Stimulated activated CD4-positive, alpha-beta T cell treated with anti-CD3 and anti-CD28 coated beads, Interleukin-12 subunit alpha, Interleukin-12 subunit beta, amount 100 ng/mL, for 24 hours (primary cell): ENCODE data around the gene HS6ST3.
"Not testable (repeated sequence)": the region's sequence is repeated elsewhere in the genome, so short reads cannot be mapped to it uniquely, and the experiment has no call there.

Experiments used
- DNase-seq, 2 experiments: peaks; one replicate each; pipeline ENCODE4 v3.0.0-alpha.2; 2020; ENCODE audit warnings: low read depth in 2 of 2

Gene HS6ST3

DNA sequence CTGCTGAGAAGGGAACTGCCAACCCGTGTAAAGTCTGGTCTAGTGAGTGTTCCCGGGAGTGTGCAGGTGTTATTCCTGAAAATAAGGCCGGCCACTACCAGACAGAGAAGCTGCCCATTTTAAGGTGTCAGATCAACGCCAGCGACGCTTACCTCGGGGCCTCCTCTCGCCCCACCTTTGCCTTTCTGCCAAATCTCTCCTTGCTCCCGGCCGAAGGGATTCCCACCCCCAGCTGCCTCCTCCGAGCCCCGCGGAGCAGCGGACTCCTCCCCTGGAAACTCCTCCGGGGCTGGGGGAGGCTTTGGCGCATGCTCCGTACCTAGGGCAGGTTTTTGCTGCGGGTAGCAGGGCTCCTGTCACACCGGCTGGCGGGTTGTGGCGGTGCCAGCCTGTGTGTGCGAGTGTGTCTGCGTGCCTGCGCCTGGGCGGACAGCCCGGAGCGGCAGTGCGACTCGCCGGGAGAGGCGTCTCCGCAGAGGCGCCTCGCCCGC is at the start of gene HS6ST3:
TSS of gene HS6ST3 (plus strand) at position 359 of the 491 bp plus-strand sequence.
- no peak for DNase-seq

DNA sequence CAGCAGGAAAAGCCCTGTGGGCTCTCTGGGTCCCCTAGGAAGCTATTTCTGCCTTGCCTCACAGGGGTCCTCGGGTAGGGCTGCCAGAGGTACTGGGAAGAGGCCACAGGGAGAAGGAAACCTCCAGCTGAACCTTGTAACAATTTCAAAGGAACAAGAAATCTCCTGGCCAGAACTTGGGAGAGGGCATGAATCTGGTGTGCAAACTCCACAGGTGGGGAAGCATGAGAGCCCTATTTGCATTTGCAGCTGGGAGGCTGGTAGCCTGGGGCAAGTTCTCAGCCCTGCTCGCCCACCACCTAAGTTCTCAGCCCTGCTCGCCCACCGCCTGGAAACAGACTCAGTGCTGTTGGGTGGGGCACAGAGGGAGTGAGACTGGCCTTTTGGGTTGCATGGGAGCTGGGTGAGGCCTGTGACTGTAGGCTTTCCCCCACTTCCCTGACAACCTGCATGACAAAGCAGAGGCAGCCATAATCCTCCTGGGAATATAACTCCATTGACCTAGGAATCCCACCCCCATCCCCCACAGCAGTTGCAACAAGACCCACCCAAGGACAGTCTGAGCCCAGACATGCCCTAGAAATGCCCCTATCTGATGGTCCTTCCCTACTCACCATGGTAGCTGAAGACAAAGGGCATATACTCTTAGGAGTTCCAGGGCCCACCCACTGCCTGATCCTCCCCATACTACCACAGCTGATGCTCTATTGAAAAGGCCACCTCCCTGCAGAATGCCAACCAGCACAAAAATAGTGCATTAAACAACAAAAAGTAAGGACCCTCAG is 48.4 kb upstream of the HS6ST3 start:
- no peak for DNase-seq

DNA sequence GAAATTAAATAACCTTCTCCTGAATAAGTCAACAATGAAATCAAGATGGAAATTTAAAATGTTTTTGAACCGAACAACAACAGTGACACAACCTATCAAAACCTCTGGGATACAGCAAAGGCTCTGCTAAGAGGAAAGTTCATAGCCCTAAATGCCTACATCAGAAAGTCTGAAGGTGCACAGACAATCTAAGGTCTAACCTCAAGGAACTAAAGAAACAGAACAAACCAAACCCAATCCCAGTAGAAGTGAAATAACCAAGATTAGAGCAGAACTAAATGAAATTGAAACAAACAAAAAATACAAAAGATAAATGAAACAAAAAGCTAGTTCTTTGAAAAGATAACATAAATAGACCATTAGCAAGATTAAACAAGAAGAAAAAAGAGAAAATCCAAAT is 45.7 kb upstream of the HS6ST3 start:
- no peak for DNase-seq

DNA sequence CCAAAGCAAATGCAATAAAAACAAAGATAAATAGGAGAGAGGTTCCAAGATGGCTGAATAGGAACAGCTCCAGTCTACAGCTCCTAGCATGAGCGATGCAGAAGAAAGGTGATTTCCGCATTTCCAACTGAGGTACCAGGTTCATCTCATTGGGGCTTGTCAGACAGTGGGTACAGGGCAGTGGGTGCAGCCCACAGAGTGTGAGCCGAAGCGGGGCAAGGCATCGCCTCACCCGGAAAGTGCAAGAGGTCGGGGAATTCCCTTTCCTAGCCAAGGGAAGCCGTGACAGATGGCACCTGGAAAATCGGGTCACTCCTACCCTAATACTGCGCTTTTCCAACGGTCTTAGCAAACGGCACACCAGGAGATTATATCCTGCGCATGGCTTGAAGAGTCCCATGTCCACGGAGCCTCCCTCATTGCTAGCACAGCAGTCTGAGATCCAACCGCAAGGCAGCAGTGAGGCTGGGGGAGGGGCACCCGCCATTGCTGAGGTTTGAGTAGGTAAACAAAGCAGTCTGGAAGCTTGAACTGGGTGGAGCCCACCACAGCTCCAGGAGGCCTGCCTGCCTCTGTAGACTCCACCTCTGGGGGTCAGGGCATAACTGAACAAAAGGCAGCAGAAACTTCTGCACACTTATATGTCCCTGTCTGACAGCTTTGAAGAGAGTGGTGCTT is 43.3 kb upstream of the HS6ST3 start:
- not testable (repeated sequence) for DNase-seq

DNA sequence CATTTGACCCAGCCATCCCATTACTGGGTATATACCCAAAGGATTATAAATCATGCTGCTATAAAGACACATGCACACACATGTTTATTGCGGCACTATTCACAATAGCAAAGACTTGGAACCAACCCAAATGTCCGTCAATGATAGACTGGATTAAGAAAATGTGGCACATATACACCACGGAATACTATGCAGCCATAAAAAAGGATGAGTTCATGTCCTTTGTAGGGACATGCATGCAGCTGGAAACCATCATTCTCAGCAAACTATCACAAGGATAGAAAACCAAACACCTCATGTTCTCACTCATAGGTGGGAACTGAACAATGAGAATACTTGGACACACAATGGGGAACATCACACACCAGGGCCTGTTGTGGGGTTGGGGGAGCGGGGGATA is 39.0 kb upstream of the HS6ST3 start:
- DNase-seq: not testable (repeated sequence)

DNA sequence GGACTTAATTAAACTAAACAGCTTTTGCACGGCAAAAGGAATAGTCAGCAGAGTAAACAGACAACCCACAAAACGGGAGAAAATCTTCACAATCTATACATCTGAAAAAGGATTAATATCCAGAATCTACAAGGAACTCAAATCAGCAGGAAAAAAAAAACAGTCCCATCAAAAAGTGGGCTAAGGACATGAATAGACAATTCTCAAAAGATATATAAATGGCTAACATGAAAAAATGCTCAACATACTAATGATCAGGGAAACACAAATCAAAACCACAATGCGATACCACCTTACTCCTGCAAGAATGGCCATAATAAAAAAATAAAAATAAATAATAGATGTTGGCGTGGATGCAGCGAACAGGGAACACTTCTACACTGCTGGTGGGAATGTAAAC is 38.4 kb upstream of the HS6ST3 start:
- not testable (repeated sequence) for DNase-seq

DNA sequence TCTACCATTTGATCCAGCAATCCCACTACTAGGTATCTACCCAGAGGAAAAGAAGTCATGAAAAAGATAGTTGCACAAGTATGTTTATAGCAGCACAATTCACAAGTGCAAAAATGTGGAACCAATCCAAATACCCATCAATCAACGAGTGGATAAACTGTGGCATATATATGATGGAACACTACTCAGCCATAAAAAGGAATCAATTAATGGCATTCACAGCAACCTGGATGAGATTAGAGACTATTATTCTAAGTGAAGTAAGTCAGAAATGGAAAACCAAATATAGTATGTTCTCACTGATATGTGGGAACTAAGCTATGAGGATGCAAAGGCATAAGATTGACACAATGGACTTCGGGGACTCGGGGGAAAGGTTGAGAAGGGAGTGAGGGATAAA is 38.0 kb upstream of the HS6ST3 start:
- DNase-seq: not testable (repeated sequence)

DNA sequence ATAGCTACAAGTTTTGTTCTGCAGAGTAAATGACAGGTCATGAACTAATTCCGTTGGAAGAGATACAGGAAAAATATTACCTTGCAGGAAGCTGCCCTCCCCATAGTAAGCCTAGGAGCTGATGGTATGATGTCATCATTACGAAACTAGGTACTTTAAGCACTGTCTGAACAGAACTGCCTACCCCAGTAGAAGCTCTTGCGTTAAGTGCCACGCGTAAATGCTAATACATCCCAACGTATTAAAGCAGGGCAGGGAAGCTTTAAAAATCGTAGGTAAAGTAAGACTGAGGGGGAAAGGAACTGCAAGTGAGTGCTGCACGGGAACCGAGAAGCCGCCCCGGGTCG is 37.3 kb upstream of the HS6ST3 start:
- DNase-seq: no peak

DNA sequence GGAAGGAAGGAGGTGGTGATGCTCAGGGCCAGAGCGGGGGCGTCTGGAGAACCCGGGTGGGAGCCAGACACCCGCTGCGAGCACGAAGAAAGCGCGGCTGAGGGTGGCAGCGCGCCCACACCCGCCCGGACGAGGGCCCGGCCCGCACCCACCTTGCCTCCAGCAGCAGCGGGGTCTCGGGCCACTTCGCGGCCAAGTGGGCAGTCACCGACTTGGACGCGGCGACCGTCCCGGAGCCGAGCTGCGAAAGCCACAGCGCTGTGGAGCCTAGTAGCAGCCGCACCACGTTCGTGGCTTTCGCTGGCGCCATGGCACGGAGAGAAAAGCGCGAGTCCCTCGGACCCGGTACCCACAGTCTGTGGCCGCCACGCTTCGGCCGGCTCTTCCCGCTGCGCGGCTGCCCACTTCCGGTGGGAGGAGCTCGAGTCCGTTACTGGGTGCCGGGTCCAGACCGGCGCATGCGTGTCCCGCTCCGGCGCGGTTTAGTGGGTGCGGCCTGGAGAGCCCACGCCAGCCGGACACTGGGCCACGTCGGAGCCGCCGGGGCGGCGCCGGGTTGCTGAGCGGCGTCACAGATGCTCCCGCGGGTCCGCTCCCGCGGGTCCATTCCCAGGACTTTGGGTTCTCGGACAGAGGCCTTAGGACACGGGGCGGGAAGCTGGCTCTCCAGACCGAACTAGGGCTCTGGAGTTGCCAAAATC is 36.8 kb upstream of the HS6ST3 start, which contains the start of gene UGGT2:
TSS of gene UGGT2 (minus strand) at position 399 of the 701 bp plus-strand sequence. CDS start at position 310, 89 bp downstream.
- DNase-seq: peak in 1 of 2 experiments; percentile 8

DNA sequence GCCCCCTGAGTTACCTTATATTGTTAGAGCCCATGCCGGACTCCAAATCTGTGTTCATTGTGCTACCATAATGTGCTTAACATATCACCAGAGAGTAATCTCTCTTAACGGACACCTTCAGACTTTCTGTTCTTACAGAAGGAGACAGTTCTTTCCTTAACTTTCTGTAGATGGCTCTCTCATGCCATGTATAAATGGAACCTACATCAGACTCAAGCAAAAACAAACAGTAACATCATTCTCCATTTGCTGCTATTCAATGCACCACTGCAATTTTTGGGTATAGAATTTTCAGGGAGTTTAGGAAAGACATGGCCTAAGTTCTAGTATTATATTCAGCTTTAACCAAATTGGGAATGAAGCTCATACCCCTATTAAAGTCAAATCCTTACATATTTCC is 24.1 kb upstream of the HS6ST3 start:
- DNase-seq: no peak

DNA sequence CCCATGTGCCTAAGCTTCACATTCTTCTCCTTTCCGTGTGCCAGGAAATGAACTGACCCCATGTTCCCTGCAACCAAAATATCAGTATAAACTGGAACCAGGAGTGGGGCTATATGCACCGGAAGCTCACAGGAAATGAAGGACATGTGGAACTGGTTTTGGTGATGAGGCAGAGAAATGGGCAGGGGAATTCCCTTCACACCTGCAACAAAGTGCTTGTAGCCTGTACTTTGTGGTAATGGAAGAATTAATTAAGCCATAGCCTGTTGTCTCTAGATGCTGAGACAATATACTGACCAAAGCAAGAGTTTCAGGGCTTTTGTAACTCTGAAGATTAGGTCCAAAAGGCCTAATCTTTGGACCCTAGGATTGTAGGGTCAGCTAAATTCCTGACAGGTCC is 21.2 kb upstream of the HS6ST3 start:
- DNase-seq: no peak

DNA sequence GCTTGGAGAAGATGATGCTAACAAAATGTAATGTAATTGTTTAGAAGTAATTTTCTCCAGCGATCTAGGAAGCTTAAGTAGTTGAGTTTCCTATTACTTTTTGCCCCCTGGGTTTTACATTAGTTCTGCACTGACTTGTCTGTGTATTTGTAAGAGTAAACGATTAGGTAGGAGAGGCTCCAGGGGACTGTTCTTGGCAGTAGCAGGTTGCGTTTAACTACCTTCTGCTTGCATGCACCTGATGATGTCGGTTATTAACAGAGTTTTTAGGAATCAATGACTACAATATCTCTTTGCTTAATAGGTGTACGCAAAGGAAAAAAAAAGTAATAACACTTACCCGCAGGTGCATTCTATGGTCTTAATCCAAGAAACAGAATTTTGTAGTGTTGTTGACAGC is 18.4 kb upstream of the HS6ST3 start:
- DNase-seq: no peak

DNA sequence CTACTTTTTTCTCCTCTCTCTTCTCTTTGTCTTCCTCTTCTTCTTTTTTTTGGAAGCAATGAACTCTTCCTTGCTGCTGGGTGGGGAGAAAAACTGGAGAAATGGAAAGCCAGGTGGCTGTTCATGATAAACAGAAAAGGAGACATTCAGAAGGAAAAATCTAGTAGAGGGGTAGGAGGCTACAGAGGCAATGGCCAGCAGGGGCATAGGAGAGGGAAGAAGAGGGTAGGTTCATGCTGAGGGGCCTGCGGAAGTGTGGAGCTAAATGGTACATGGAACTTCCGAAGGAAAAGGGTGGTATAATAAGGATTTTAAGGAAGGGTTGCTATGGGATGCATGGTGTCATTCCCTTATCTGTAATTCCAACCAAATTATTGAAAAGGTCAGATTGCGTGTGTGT is 17.5 kb upstream of the HS6ST3 start:
- DNase-seq: no peak

DNA sequence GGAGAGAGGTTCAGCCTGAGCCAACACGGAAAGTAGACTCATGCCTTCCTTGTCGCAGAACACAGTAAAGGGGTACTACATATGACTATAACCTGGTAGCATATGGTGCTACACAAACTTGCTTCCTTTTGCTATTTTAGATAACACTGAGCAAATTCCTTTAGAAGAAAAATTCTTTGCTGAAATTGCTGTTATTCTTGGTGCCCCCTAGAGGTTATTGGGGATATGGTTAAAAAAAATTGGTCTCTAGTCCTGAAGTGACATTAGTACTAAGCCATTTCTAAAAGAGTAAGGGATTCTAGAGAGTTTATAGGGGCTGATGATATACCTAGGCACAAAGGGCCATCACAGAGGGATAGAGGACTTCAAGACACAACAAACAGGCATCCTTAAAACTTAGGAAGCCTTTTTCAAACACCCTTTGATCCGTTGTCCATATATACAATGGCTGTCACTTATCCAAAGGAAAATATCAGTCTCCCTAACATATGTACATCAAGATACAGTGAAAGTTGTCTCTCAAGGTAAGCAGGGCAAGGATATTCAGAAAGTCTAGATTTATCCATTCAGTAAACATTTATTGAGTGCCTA is 13.9 kb upstream of the HS6ST3 start:
- DNase-seq: no peak

DNA sequence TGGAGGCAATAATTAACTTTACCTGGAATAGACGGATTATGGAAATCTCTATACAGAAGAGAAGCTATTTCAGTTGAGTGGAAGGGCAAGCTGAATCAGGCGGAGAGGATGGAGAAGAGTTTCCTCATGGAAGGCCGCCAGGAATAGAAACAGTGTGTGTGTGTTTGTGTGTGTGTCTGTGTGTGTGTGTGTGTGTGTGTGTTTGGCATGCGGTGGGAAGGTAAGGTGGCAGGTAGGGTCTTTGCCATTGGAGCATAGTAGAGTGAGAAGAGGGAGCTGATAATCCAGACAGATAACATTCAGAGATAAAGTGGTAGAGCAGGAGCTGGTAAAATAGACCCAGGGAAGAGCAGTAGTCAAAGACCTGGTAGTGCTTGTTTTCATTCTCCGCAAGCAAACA is 9.2 kb upstream of the HS6ST3 start:
- no peak for DNase-seq

DNA sequence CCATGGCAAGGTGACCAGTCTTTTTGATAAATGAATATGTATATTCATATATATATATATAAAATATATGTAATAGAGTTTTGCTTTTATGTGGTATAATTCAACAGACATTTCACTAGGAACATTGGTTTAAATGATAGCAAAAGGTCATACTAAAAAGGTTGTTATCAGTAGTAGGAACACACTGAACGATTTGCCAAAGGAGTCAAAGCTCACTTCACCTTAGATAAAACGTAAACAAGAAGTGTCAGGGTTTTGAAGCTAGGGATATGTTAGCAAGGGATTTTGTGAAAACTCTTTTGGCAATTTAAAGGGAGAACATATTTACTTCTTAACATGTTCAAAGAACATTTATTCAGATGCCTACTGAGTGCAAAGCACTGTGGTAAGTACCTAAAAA is 8.0 kb upstream of the HS6ST3 start:
- no peak for DNase-seq

DNA sequence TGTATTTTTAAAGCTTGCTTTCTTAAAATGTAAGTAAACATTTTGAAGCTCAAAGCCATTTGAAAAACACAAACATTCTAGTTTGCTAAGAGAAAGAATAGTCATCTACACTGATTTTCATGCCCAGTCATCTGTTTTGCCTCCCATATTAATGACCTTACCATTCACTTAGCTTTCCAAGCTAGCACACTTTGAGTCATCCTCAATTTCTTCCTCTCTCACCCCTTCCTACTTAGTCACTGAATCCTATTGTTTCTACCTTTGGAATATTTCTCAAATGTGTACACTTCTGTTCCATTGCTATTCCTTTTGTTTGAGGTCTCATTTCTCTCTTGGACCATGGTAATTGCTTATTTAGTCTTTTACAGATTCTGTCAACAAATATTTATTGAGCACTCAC is 7.3 kb upstream of the HS6ST3 start:
- DNase-seq: no peak

DNA sequence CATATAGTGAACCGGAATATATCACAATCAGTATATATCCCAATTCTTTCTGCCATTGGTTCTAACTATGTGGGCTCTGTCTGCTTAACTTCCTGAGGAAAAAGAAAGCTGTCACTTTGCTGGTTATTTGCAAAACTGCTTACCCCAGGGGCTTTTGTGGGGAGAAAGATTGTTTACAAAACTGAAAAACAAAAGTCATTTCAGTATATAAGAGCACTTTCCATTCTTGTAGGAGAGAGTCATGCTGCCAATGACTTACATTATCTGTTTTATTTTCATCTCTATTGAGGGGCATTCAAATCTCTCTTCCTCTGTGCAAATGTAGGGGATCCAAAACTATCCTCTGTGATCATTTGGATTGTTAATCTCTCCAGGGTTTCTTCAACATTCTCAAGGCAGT is 3.2 kb upstream of the HS6ST3 start:
- no peak for DNase-seq

DNA sequence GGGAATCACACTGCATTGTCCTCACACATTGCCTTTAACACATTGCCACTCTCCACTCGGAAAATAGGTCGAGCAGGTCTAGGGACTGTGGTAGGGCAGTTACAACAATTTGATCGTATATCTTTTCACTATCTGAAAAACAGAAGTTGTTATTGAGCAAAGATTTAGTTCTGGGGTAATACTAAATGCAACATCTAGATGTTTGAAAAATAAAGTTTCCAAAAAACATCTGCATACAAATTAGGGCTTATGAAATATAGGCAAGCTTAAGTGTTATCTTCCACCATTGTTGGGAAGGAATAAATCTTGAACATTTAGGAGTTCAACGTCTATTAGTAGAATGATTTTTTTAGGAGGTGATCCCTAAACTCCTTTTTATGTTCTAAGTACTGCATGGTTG is 768 bp upstream of the HS6ST3 start:
- no peak for DNase-seq

DNA sequence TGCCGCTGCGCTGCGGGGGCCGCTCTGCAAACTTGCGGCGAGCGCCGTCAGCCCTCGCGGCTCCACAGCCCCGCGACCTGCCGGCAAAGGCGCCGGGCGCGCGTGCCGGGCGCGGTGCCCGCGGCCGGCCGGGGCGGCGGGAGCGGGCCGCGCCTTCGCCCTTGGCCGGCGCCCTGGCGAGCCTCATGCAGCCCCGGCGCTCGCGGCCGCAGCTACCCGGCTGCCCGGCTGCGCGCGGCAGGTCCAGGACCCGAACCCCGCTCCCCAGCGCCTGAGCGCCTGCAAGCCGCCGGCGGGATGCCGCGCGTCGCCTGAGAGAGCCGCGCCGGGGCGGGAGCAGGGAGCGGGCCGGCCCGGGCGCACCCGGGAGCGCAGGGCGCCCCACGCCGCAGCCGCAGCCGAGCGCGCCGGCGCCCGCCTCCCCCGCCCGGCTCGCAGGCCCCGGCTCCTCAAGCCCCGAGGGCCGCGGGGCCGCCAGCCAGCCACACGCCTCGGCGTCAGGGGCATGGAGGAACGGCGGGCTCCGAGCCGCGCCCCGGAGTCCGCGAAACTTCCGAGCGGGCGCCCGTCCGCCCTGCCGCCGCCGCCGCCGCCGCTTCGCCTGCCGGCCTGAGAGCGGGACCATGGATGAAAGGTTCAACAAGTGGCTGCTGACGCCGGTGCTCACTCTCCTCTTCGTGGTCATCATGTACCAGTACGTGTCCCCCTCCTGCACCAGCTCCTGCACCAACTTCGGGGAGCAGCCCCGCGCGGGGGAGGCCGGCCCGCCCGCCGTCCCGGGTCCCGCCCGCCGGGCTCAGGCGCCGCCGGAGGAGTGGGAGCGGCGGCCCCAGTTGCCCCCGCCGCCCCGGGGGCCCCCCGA is 564 bp downstream of the HS6ST3 start:
- no peak for DNase-seq
